Activated T-helper 9 cell treated with anti-CD3 and anti-CD28 coated beads, Interleukin-2, amount 50 U/mL, for 16 hours (primary cell): ENCODE results near the gene ASRGL1.
"Not testable (repeated sequence)": the region's sequence is repeated elsewhere in the genome, so short reads cannot be mapped to it uniquely, and the experiment has no call there.

Experiments used
- DNase-seq: peaks from one replicate; pipeline ENCODE4 v3.0.0-alpha.2; 2020; ENCODE audit warnings: low read depth

ASRGL1 gene

DNA sequence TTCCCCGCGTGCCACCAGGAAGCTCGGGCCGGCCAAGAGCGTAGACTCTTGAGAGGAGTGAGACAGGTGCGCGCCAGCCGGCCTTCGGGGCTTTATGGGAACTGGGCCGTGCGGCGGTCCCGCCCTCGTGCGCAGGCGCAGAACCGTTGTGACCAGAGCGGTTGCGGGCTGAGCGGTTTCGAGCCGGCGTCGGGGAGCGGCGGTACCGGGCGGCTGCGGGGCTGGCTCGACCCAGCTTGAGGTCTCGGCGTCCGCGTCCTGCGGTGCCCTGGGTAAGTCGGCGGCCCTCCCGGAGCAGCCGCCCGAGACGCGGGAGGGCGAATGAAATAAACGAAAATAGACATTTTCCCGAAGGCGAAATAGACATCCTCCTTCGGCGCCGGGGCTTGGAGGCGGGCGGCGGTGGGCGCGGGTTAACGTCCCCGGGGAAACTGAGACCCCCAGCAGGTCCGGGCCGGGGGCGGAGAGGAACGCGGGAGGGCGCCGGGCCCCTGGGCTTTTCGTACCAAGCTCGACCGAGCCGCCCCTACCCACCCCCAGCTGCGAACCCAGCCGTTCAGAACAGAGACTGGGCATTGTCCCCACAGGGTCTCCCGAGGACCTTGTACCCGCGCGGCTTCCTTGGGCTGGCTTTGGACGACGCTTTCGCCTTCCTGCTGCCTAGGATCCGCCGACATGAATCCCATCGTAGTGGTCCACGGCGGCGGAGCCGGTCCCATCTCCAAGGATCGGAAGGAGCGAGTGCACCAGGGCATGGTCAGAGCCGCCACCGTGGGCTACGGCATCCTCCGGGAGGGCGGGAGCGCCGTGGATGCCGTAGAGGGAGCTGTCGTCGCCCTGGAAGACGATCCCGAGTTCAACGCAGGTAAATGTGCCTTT, at the start of gene ASRGL1:
TSS of gene ASRGL1 (plus strand) at position 146 of the 879 bp plus-strand sequence. CDS start at position 676, 530 bp downstream.
- DNase-seq: peak; percentile 58

DNA sequence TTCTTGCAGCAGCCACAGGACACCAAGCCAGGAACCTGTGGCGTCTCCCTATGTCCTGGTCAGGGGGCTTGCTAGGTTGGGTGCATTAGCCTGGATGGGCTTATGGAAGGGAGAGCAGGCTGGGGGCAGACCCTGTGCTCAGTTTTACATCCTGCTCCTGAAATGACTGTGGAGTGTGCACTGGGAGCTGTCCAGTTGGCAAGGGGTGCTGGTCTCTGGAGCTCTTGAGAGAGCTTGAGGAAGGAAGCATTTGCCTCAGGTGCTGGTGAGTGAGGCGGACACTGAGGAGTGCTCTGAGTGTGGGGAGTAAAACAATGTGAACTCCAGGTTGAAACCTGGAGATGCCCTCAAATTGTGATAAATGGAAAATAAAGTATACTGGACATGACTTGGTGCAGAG, 41.7 kb upstream of the ASRGL1 start:
- no peak for DNase-seq

DNA sequence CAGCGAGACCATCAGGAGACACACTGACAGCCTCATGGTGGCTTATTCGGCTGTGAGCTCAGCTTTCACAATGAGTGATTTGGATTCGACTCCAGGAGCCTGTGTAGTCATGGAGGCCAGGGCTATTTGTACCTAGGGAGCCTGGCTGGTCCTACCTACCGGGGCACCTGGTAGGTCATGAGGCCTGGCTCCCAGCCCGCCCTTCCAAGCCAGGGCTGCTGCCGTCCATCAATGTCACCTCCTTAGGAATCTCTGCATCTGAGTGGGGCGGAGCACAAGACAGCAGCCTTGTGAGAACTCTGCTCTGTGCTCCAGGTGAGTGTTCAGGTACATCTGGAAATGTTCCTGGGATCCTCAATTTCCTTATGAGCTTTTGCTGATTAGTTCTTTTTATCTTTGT, 38.3 kb upstream of the ASRGL1 start, which contains the start of gene SCGB1D4:
TSS of gene SCGB1D4 (minus strand) at position 101 of the 400 bp plus-strand sequence. CDS start at position 36, 65 bp downstream.
- DNase-seq: no peak

DNA sequence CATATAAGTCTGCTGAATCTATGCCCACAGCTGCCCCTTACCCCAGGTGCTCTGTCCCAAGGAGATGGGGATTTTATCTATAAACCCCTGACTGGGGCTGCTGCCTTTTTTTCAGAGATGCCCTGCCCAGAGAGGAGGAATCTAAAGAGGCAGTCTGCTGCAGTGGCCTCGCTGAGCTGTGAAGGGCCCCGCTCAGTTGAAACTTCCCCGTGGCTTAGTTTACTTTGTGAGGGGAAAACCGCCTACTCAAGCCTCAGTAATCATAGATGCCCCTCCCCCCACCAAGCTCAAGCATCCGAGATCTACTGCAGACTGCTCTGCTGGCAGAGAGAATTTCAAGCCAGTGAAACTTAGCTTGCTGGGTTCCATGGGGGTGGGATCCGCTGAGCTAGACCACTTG, 31.0 kb upstream of the ASRGL1 start:
- DNase-seq: no peak

DNA sequence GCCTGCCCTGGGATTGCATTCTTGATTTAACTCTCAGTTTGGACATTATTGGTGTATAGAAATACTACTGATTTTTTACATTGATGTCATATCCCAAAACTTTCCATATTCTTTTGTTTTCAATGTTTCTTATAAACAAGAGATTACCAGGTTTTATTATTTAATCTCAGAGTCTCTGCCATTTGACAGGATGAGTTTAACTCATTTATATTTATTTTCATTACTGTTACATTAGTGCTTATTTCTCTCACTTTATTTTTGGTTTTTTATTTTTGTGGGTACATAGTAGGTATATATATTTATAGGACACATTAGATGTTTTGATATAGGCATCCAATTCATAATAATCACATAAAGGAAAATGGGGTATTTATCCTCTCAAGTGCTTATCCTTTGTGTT, 29.3 kb upstream of the ASRGL1 start:
- DNase-seq: no peak

DNA sequence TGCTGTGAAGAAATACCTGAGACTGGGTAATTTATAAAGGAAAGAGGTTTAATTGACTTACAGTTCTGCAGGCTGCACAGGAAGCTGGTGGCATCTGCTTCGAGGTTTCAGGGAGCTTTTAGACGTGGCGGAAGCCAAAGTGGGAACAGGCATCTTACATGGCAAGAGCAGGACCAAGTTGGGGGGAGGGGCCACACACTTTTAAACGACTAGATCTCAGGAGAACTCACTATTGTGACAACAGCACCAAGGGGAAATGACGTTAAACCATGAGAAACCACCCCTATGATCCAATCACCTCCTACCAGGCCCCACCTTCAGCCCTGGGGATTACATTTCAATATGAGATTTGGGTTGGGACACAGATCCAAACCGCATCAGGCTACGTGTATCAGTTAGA, 27.3 kb upstream of the ASRGL1 start:
- no peak for DNase-seq

DNA sequence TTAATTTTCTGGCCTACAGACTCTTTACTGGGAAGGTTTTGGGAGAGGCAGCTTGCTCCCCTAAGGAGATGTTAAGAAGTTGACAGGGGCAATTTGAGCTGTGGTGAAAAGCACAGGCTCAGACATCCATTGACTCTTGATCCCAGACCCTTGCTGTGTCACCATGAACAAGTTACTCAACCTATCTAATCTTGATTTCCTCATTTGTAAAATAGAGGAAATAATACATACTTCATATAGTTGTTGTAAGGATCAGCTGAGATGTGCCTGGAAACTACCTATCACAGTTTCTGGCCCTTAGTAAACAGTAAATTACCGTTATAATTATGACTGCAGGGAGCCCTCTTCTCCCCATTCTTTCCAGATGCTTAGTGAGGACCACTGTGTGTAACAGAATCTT, 21.8 kb upstream of the ASRGL1 start:
- no peak for DNase-seq

DNA sequence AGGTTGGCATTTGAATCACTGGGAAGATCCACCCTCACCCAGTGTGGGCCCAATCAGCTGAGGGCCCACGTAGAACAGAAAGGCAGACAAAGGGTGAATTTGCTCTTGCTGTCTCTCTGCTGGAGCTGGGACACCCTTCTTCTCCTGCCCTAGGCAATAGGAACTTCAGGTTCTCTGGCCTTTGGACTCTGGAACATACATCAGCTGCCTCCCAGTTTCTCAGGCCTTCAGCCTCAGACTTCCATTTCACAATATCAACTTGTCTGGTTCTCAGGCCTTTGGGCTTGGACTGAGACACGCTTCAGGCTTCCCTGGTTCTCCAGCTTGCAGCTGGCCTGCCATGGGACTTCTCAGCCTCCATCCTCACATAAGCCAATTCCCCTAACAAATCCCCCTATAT, 14.7 kb upstream of the ASRGL1 start:
- DNase-seq: no peak

DNA sequence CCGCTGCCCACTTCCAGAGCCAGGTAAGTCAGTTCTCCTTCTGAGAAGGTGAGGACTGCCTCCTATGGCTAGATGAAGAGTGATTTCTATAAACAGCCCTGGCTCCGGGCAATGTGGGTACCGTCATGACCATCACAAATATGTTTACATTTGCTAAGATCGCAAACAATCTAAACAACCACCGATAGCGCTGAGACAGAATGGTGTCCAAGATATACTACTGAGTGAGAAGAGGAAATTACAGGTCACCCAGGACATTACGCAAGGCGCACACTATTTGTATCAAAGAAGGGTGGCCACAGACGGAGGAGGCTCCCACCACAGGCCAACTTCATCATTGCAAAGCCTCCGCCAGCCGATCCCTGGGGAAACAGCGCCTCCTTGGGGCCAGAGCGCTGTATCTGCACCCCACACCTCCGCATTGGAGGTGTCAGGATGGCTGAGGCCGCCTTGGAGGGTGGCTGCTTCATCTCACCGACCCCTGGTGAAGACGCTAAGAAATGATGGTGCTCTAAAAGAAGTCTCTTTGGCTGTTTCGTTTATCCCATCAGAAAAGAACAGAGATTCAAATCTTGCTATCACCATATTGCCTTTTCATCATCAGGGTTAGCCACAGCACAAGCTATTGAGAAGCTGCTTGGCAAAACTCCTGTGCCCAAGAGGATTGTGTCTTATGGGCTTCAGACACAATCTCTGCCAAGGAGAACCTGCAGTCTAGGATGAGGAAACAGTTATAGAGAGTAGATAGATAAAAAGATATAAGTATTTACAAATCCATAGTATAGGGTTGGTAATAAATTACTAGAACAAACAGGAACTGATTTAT, 12.3 kb upstream of the ASRGL1 start:
- DNase-seq: no peak

DNA sequence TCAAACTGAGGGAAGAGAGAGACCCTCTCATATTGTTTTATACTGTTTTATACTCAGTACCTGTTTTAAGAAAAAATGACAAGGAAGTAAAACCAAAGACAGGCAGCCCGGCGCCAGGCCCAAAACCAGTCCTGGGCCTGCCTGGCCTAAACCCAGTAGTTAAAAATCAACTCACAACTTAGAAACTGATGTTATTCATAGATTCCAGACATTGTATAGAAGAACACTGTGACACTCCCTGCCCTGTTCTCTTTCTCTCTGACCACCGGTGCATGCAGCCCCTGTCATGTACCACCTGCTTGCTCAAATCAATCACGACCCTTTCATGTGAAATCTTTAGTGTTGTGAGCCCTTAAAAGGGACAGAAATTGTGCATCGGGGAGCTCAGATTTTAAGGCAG, 11.5 kb upstream of the ASRGL1 start:
- not testable (repeated sequence) for DNase-seq

DNA sequence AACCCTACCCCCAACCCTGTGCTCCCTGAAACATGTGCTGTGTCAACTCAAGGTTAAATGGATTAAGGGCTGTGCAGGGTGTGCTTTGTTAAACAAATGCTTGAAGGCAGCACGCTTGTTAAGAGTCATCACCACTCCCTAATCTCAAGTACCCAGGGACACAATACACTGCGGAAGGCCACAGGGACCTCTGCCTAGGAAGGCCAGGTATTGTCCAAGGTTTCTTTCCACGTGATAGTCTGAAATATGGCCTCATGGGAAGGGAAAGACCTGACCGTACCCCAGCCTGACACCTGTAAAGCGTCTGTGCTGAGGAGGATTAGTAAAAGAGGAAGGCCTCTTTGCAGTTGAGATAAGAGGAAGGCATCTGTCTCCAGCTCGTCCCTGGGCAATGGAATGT, 10.5 kb upstream of the ASRGL1 start:
- DNase-seq: not testable (repeated sequence)

DNA sequence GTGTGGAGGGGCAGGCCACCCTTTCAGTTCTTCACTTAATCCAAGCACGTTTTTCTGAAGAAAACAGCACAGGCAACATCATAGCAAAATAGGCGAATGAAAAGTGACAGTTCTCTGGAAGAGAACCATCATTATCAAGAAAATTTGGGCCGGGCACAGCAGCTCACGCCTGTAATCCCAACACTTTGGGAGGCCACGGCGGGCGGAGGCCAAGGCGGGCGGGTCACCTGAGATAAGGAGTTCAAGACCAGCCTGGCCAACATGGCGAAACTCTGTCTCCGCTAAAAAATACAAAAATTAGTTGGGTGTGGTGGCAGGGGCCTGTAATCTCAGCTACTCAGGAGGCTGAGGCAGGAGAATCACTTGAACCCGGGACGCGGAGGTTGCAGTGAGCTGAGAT, 9.7 kb upstream of the ASRGL1 start:
- DNase-seq: not testable (repeated sequence)

DNA sequence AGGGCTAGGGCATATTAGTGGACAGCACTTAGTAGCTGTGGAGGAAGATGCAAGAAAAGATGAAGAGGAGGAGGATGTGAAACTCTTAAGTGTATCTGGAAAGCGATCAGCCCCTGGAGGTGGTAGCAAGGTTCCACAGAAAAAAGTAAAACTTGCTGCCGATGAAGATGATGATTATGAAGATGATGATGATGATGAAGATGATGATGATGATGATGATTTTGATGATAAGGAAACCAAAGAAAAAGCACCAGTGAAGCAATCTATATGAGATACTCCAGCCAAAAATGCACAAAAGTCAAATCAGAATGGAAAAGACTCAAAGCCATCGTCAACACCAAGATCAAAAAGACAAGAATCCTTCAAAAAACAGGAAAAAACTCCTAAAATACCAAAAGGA, 6.0 kb upstream of the ASRGL1 start:
- not testable (repeated sequence) for DNase-seq

DNA sequence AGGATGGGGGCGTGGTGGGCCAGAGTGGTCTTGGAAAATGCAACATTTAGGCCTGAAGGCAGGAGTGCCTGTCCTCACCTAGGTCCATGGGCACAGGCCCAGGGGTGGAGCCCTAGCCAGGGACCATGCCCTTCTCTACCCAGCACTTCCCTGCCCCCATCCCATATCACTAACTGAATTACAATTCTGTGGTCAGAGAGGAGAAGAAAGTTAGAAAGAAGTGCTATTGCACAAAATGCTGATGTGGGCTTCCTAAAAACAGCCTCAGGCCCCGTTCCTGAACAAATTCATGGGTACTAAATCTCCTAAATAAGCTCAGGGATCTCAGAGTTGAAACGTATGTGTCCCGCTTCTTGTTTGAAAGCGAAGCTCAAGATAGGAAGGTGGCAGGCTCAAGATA, 3.5 kb upstream of the ASRGL1 start:
- no peak for DNase-seq

DNA sequence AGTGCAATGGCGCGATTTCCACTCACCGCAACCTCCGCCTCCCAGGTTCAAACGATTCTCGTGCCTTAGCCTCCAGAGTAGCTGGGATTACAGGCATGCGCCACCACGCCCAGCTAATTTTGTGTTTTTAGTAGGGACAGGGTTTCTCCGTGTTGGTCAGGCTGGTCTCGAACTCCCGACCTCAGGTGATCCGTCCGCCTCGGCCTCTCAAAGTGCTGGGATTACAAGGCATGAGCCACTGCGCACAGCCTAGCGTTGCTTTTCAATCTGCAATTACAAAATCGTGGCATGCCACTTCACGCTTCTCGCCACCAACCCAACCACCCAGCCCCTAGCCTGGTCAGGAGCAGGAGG, 322 bp upstream of the ASRGL1 start:
- not testable (repeated sequence) for DNase-seq

DNA sequence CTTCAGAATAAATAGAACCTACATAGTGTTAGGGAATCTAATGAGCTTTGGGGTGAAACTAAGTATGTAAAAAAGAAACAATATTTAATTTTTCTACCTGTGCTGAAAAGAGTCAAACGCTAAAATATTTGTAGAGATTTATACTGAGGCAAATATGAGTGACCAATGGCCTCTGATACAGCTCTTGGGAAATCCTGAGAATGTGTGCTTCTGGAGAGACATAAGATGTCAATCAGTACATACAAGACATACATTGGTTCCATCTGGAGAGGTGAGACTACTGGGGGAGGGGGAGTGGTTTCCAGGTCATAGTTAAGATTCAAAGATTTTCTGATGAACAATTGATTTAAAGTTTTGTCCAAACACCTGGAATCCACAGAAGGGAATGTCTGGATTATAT, 970 bp downstream of the ASRGL1 start:
- DNase-seq: no peak

DNA sequence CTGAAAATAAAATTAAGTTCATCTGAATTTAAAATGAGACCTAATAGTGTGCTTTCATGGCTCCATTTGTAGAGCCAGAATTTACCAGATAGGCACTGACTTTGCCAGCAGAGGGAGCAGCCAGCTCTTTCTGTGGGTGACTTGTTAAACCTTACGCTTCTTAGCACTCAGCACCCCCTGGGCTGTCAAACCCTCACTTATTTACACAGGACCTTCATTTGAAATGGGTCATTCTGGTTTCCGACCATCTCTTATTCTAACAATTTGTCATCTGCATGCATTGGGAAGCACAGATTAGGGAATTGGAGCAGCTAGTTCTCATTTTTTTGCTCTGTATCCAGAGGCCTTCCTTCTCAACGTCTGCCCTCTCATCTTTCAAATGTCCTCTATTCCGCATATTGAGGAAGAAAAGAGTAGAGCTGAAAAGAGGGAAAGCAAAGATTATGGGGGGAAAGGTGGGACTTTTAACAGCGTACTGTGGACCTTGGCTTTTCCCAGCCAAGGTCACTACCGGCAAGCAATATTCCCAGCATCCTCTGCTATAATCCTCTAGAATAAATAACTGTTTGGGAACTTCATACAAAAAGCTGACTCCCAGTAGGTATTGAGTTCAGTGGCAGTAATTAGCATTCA, 3.1 kb downstream of the ASRGL1 start:
- no peak for DNase-seq

DNA sequence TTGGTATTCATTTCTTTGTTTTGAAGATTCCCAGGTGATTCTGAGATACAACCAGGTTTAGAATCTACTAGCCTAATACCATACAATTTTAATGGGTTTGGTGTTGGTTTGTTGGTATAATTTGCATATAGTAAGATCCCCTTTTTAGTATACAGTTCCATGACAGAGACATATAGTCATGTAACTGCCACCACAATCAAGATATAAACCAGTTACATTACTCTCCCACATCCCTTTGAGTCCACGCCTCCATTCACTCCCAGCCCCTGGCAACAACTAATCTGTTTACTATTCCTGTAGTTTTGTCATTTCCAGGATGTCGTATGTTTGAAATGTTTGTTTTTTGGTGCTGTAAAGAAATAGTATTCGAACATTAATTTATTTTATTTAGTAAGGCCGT, 4.3 kb downstream of the ASRGL1 start:
- no peak for DNase-seq

DNA sequence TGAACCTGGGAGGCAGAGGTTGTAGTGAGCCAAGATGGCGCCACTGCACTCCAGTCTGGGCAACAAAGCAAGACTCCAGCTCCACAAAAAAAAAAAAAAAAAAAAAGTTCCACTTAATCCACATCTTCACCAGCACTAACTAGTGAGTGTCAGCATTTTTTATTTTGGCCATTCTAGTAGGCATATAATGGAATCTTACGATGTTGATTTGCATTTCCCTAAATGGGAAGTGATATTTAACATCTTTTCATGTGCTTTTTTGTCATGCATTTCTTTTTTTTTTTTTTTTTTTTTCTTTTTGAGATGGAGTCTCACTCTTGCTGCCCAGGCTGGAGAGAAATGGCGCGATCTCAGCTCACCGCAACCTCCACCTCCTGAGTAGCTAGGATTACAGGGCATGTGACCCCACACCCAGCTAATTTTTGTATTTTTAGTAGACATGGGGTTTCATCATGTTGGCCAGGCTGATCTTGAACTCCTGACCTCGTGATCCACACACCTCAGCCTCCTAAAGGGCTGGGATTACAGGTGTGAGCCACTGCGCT, 6.5 kb downstream of the ASRGL1 start:
- DNase-seq: not testable (repeated sequence)

DNA sequence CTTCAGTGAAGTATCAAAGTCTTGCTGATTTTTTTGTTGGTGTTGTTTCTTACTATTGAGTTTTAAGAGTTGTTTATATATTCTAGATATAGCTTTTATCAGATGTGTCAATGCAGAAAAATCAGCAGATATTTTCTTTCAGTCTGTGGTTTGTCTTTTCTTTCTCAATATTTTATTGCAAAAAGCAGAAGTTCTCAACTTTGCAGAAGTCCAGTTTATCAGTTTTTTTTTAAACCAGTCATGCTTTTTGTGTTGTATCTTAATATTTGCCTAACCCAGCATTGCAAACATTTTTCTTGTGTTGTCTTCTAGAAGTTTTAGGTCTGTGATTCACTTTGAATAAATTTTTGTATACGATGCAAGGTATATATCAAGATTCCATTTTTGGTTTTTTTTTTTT, 7.0 kb downstream of the ASRGL1 start:
- DNase-seq: no peak

DNA sequence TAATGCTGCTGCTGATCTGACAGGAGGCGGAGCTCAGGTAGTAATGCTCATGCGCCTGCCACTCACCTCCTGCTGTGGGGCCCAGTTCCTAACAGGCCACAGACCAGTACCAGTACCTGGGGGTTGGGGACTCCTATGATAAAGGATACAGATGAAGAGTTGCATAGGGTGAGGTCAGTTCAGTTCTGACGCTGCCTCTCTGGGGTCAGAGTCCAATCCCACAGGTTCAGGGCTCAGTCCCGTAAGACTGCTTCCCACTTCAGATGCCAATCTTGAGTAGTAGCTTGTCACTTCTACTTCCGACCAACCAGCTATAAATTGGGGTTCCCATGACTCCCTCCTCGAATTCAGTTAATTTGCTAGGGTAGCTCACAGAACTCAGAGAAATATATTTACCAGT, 8.6 kb downstream of the ASRGL1 start:
- no peak for DNase-seq
